ENCODE measurements around the gene SIK2. TPM values are rescaled to one million over a fixed set of nuclear protein-coding genes. Genes with fewer than 3 reads are reported as not detected.
"Not testable (repeated sequence)": the region's sequence is repeated elsewhere in the genome, so short reads cannot be mapped to it uniquely, and the experiment has no call there.

The SIK2 gene
- polyA plus RNA-seq, 10 donors, result 17.7 to 33.1 (median 21.9) TPM

DNA sequence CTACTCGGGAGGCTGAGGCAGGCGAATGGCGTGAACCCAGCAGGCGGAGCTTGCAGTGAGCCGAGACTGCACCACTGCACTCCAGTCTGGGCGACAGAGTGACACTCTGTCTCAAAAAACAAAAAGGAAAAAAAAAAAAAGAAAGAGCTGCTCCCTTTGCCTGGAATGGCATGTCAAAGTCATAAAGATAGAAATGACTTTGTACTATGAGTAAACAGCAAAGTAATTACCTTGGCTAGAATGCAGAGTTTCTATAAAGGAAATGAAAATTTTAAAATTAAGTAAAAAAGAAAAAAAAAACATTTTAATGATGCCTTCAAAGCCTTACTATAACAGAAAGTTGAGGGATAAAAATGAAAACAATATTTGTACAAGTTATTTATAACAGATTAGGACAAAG is 153.8 kb downstream of the SIK2 start:
- DNase-seq, result no peak

DNA sequence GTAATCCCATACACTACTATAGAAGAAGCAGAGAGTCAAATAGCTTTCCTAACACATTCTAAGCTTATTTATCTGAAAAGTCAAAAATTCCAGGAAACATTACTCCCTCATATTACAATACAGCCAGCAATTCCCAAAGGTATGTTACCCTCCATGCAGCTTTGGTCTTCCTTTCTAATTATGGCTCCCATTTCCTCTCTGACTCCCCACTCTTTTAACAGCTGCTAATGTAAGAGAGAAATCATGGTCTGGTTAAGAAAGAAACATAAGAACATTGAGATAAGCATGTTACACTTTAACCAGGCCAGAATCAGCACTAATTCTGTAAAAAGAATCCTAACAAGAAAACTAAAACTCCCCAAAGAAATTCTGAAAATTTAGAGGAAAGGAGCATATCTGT is 157.1 kb downstream of the SIK2 start:
- no peak for DNase-seq

GRCh38 chr11:111759778-111760407 is 157.6 kb downstream of the SIK2 start:
- DNase-seq, result no peak

GRCh38 chr11:111761036-111761435 is 158.8 kb downstream of the SIK2 start:
- DNase-seq, result no peak

- no peak for DNase-seq
Observed at GRCh38 chr11:111762526-111762925, 160.3 kb downstream of the SIK2 start.

DNA sequence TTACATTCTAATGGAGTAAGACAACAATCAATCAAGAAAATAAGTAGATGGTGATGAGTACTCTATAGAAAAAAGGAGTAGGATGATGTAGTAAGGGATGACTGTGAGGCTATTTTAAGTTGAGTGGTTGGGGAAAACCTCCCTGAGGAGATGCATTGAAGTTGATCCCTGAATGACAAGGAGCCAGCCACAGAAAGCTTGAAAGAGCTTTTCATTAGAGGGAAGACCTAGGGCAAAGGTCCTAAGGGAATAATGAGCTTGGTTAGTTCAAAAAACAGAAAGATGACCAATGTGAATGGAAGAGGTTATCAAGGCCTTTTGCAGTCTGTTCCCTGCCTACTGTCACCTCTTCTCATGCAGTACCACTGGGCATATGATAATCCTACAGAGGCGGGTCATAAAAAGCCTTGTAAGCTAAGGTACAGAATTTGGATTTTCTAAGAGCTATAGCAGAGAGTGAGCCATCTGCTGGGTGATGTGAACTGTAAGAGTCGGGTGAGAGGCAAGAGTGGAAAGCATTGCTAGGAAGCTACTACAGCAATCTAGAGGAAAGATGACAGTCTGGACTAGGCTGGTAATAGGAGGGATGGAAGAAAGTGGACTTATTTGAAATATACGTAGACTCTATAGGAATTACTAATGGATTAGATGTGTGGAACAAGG is 160.9 kb downstream of the SIK2 start:
- DNase-seq, result no peak

GRCh38 chr11:111764621-111765020 is 162.4 kb downstream of the SIK2 start:
- no peak for DNase-seq

DNA sequence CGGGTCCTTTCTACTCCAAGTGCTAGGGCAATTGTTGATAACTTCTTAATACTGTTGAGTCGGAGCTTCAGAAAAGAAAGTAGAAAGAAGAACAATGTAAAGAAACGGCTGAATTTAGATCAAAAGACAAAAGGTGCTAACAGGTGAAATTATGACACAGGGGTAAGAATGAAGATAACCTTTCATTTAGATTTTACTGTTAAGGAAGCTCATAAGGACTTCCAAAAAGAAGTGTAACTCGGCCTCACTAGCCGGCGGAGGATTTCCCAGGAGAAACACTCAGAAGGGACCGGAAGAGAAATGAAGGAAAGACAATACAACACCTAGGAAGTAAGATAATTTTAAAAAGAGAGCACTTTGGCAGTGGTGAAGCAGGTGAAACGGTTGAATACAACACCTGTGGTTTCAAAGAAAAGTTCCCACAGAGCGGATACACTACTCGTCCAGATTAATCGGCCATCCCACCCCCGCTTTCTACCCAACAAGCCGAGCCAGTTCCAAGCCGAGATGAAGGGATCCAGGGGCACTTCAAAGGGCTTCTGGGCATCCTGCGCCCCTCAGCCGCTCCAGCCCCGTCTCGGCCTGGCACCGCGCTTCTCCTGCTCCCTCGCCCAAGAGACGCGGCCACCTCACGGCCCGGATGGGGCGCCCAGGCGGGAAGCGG is 163.2 kb downstream of the SIK2 start:
- no peak for DNase-seq

DNA sequence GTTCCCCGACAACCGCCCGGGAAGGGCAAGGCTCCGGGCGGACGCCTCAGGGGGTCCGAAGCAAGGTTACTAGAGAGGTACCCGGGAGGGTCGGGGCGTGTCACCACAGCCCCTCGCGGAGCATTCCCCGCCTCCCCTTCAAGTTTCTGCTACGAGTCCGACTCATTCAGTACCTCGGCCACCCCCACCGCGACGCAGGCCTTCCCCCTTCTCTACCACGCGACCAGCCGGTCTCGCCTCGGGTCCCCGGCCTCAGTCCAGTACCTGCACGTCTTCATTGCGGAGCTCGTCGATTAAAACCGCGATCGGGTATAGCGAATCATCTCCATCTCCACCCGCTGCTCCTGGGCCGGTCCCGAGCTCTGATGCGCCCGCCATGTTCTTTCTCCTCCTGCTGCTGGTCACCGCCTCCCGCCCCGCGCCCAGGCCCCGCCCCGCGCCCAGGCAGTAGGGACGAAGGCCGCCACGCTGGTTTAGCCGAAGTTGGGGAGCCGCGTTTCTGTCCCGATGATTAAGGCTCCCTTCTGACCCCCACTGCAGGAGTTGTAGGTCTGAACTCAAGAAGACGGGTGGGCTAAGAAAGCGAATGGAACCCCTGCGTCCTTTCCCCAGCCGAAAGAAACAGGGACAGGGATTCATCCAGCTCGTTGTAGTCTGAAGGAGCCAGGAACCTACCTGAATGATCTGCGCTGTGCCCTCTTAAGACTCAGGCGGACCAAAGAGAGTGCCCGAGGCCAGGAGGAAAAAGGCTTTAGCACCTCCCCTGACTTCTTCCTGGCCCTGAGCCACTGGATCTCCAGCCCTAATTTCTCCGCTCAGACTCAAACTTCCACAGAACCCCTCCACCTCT is 164.0 kb downstream of the SIK2 start, which contains the start of gene PPP2R1B:
Gene PPP2R1B, minus strand, starts transcription at position 406 of the 850 bp plus-strand sequence. Its CDS starts 28 bp downstream, at position 378.
- DNase-seq, result peak; percentile 64 to 96 (median 75)

- no peak for DNase-seq
Observed at GRCh38 chr11:111766834-111767142, 164.5 kb downstream of the SIK2 start.

GRCh38 chr11:111770581-111771134 is 168.4 kb downstream of the SIK2 start:
- DNase-seq, result no peak

DNA sequence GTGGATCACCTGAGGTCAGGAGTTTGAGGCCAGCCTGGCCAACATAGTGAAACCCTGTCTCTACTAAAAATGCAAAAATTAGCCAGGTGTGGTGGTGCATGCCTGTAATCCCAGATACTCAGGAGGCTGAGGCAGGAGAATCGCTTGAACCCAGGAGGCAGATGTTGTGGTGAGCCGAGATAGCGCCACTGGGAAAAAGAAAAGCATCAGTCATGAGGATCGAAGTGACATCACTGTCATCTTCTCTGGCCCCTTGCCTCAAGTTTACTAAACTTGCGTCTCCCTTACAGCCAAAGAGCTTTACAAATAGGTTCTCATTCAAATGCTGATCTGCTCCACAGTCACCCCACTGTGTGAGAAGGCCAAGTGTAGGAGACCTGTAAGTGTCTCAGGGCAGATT is 169.0 kb downstream of the SIK2 start:
- DNase-seq, result not testable (repeated sequence)

DNA sequence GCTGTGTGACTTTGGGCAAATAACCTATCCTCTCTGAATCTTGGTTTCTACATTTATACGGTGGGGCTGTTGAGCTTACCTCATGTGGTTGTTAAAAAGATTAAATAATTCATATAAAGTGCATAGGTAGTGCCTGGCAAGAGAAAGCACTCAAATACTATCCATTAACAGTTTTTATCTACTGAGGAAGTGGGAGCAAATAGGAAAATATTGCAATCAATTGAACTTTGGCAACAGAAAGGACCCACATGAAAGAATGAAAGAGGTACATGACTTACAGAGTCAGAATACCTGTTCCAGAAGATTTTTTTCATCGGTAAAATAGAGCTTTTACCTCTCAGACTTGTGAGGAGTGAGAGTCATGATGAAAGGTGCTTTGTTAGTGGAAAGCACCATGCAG is 170.3 kb downstream of the SIK2 start:
- no peak for DNase-seq

DNA sequence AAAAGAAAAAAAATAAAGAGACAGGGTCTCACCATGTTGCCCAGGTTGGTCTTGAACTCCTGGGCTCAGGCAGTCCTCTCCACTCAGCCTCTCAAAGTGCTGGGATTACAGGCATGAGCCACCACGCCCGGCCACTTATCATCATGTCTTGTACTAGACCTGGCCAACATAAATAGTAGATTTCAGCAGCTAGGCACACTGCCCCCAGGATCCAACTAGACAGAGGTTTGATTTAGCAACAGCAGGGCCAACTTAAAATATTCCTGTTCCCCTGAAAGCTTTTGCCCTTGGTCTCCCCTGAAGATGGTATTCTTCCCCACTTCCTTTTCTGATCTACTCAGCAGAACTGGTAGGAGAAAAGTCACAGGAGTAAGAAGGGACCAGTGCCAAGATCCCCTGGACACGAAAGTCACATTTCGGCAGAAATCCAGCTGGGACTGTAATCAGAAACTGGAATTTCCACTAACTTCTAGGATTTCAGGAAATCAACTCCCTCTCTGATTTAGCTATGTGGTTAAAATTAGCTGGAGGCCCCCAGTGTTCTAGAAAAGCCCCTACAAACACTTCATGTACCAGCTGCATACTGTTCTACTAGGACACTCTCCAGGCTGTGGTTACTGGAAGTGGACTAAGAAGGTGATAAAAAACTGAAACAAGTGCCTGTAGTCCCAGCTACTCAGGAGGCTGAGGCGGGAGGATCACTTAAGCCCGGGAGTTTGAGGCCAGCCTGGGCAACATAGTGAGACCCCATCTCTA is 172.9 kb downstream of the SIK2 start:
- DNase-seq, result peak; percentile 43 to 73 (median 55)

- no peak for DNase-seq
Observed at GRCh38 chr11:111776398-111777093, 174.3 kb downstream of the SIK2 start.

DNA sequence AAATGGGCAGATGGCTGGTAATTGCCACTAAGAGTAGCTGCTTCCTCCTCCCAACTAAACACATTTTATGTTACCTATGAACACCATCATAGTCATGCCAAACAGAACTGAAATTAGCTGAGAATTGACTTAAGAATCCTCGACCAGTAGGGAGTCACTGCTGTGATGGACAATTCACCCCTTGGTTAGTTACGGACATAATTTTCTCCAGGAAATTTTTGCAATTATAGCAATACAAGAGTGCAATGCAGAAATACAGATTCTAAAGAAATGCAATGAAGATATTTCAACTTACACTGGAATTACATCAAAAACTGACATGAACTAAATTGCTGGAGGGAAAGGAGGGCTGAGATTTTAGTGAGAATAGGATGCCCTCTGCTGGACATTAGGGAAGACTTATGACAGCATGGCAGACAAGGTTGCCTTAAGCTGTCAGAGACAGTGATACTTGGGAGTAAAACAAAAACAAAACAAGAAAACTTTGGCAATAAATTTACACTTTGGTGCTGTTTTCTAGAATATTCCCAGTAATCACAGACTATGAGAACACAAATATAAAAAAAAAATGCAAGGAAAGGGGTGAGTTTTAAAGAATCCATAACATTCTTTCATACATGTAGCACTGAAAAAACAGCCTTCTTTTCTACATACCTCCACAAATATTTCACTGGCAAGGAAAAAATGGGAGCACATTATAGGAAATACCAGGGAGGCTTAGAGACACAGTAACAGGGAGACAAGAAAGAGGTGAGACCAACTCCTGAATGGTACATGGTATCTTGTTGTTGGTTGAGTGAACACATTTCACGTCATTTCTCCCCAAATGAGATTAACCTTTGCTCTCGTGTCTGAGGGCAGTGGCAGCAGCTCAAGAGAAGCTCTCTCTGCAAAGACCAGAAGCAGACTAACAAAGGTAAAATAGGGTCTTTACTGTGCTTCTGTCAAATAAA is 175.1 kb downstream of the SIK2 start:
- DNase-seq, result peak; percentile 74 to 88 (median 77)

GRCh38 chr11:111778047-111778558 is 175.9 kb downstream of the SIK2 start:
- no peak for DNase-seq

DNA sequence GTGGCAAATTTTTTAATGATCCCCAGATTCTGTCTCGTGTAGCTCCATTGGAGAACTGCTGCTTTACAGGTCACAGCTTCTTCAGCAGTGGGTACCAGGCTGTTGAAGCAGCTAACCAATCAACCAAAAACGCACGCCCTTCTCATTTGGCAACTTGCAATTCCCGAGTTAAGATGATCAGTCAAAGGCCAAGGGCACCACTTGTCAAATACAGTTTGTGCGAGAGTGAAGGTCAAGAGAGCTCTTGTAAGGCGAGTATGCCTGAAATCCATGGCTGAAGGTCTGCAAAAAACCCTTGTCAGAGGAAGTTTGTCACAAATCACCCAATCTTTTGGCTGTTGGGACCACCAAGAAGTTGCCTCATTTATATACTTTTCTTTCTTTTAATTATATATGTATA is 176.9 kb downstream of the SIK2 start:
- DNase-seq, result no peak
